Activated CD8-positive, alpha-beta T cell treated with anti-CD3 and anti-CD28 coated beads for 36 hours (primary cell): Measurements from ENCODE around the gene DOK5. TPM values are rescaled to one million over a fixed set of nuclear protein-coding genes. Genes with fewer than 3 reads are reported as not detected.

Experiments used
- ATAC-seq: fragments of 200-7000 bp; cut with Tn5 transposase; one replicate; pipeline ENCODE4 v1.10.0; 2021; ENCODE audit warnings: mild to moderate bottlenecking, moderate library complexity
- CTCF ChIA-PET: fragments of 350-600 bp; sonication (Branson Sonifier 250); formaldehyde crosslinking; loops from one replicate; lab custom pipeline; 2021; ENCODE audit warnings: antibody characterized with exemption; lab: Charles Lee
- POLR2A ChIA-PET: fragments of 350-600 bp; sonication (Branson Sonifier 250); formaldehyde crosslinking; loops from one replicate; lab custom pipeline; 2021; ENCODE audit warnings: antibody characterized with exemption; lab: Charles Lee
- DNase-seq: peaks from one replicate; pipeline ENCODE4 v3.0.0-alpha.2; 2020
- H3K27ac Mint-ChIP-seq: one replicate; pipeline ENCODE4 v1.8.0; 2021; ENCODE audit warnings: mild to moderate bottlenecking, mixed read lengths
- H3K27me3 Mint-ChIP-seq: one replicate; pipeline ENCODE4 v1.8.0; 2021; ENCODE audit warnings: mixed read lengths
- H3K36me3 Mint-ChIP-seq: one replicate; pipeline ENCODE4 v1.8.0; 2021; ENCODE audit warnings: low read depth, mixed read lengths
- H3K4me1 Mint-ChIP-seq: one replicate; pipeline ENCODE4 v1.8.0; 2021; ENCODE audit warnings: low read depth, mixed read lengths
- H3K4me3 Mint-ChIP-seq: one replicate; pipeline ENCODE4 v1.8.0; 2021; ENCODE audit warnings: mild to moderate bottlenecking, moderate library complexity, mixed read lengths
- H3K9me3 Mint-ChIP-seq: one replicate; pipeline ENCODE4 v1.8.0; 2021; ENCODE audit warnings: mixed read lengths
- intact Hi-C: fragments of 100-400 bp; cut with micrococcal nuclease; formaldehyde crosslinking; loops from one replicate; pipeline ENCODE4 v1.10.0; 2022
- total RNA-seq, 2 experiments: library from RNA; stranded (reverse); gene quantifications; one replicate each; pipeline ENCODE4 v1.2.3, GENCODE V29; 2021
- TF ChIP-seq, protein P1 (sequence below): fragments of 200-600 bp; IDR thresholded peaks from one replicate; pipeline ENCODE4 v1.8.0; 2022; ENCODE audit warnings: antibody characterized with exemption, mild to moderate bottlenecking

Gene DOK5
- total RNA-seq, 2 experiments from 2014 or later = 1.3 to 1.4 TPM

DNA sequence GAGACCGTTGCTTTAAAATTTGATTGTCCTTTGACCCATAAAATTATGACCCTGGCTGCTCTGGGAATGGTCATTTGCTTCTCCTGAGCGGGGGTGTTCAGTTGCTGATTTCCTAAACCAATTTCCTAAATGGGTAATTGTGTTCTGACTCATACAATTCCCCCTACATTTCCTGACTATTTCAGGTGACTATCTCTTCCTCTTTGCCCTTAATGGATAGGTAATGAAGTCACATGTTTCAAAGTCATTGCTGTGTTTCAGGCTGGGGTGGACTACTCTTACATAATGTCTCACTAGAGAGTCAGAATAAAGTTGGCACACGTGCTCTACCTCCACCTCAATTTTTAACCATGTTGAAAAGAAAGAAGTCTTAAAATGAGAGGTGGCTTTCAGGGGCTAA, 109.8 kb downstream of the DOK5 start:
- H3K9me3 Mint-ChIP-seq = peaks cover 4% of the 10 kb centered on the region
- no peak overlapping the region for H3K27ac Mint-ChIP-seq
- H3K36me3 Mint-ChIP-seq = no peaks in the 10 kb centered on the region
- ATAC-seq = no peak
- DNase-seq = no peak
- H3K4me1 Mint-ChIP-seq = no peaks in the 10 kb centered on the region
- TF ChIP-seq, protein P1, sequence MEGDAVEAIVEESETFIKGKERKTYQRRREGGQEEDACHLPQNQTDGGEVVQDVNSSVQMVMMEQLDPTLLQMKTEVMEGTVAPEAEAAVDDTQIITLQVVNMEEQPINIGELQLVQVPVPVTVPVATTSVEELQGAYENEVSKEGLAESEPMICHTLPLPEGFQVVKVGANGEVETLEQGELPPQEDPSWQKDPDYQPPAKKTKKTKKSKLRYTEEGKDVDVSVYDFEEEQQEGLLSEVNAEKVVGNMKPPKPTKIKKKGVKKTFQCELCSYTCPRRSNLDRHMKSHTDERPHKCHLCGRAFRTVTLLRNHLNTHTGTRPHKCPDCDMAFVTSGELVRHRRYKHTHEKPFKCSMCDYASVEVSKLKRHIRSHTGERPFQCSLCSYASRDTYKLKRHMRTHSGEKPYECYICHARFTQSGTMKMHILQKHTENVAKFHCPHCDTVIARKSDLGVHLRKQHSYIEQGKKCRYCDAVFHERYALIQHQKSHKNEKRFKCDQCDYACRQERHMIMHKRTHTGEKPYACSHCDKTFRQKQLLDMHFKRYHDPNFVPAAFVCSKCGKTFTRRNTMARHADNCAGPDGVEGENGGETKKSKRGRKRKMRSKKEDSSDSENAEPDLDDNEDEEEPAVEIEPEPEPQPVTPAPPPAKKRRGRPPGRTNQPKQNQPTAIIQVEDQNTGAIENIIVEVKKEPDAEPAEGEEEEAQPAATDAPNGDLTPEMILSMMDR = no peak
- intact Hi-C loops = no loop called here
- ChIA-PET POLR2A (no interaction called here), CTCF (no interaction called here)
- H3K27me3 Mint-ChIP-seq = peaks cover 9% of the 10 kb centered on the region
- H3K4me3 Mint-ChIP-seq = no peak overlapping the region

DNA sequence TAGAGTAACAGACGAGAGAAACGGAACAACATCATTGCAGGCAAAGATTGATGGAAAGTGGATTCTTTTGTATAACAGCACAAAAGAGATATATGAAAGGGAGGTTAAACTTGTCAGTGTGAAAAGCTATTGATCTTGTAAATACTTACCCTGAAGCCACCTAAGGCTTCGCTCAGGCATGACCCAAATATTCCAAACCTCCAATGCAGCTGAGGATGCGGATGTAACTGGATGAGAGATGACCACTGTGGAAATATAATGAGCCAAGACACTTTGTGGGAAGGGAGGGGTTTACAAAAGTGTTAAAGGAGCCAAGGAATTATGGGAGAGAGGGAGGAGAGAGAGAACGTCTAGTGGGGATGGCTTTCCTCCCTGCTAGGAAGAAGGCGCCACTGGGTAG, 112.0 kb downstream of the DOK5 start:
- H3K36me3 Mint-ChIP-seq = no peaks in the 10 kb centered on the region
- H3K27ac Mint-ChIP-seq = no peak overlapping the region
- POLR2A ChIA-PET = no interaction called here
- no peak for DNase-seq
- H3K4me1 Mint-ChIP-seq = no peaks in the 10 kb centered on the region
- ATAC-seq = no peak
- H3K27me3 Mint-ChIP-seq = peaks cover 9% of the 10 kb centered on the region
- H3K9me3 Mint-ChIP-seq = peaks cover 4% of the 10 kb centered on the region
- CTCF ChIA-PET = no interaction called here
- no peak overlapping the region for H3K4me3 Mint-ChIP-seq
- intact Hi-C loops = no loop called here
- TF ChIP-seq, protein P1 = no peak

DNA sequence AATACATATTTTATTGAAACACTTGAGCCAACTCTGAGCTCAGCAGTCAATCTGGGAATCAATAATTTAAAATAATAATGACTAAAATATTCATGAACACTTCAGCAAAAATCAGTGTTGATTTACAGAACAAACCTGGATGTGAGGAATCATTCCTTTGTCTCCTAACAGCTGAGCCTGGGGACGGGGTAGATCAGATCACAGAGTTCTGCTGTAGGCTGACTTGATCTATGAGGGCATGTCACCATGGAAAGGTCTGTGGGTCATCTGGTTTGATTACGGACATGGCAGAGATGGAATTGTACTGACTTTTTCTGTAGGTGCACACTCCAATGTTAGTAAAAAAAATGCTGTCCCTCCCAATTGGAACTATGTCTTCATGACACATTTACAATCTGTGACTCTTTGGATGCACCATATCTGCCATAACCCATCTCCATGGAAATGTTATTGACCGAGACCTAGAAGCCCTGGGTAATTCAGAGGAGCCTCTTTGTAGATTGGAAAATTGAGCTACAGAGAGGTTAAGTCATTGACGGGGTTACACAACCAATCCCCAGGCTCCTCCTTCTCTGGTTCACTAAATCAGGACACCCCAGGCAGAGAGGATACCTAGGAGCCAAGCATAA, 114.1 kb downstream of the DOK5 start:
- no peak for ATAC-seq
- H3K36me3 Mint-ChIP-seq = no peaks in the 10 kb centered on the region
- TF ChIP-seq, protein P1 = no peak
- ChIA-PET CTCF (no interaction called here), POLR2A (no interaction called here)
- intact Hi-C loops = no loop called here
- no peak overlapping the region for H3K27ac Mint-ChIP-seq
- no peak for DNase-seq
- no peaks in the 10 kb centered on the region for H3K4me1 Mint-ChIP-seq
- no peak overlapping the region for H3K4me3 Mint-ChIP-seq
- H3K9me3 Mint-ChIP-seq = no peaks in the 10 kb centered on the region
- H3K27me3 Mint-ChIP-seq = peaks cover 8% of the 10 kb centered on the region

DNA sequence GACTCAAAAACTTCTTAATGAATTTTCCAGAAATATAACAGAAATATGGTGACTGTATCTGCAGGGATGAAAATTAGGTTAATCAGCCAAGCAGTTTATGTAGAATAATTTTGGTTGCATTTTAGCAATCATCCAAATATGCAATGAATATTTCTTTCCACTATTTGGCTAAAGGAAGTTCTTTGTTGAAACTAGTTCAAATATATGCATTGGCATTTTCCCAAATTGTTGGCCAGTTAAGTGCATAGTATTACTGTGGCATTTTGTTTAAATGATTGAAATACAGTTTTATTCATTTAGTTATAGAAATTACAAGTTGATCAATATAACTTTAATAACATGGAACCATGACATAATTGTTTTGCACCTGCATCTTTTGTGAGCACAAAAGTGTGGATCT, 115.5 kb downstream of the DOK5 start:
- Mint-ChIP-seq H3K36me3 (no peaks in the 10 kb centered on the region), H3K27me3 (peaks cover 8% of the 10 kb centered on the region), H3K4me1 (no peaks in the 10 kb centered on the region), H3K27ac (no peak overlapping the region), H3K9me3 (no peaks in the 10 kb centered on the region), H3K4me3 (no peak overlapping the region)
- ChIA-PET CTCF (no interaction called here), POLR2A (no interaction called here)
- intact Hi-C loops = no loop called here
- ATAC-seq (no peak), DNase-seq (no peak)
- TF ChIP-seq, protein P1 = no peak

DNA sequence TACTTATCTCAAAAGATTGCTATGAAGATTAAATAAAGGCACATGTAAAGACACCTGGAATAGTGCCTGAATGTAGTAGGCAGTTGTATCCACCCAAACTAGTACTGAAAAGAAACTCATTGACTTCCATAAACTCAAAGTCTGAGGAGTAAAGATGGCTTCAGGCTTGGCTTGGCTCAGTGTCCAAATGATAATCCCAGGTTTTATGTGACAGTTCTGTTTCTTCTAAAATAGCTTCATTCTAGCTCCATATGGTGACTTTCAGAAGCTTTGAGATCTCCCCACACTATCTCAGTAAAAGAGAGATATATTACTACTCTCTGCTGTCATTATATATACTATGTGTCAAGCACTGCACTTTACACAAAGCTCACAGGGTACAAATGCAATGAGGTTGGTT, 121.3 kb downstream of the DOK5 start:
- ChIA-PET POLR2A (no interaction called here), CTCF (no interaction called here)
- no peaks in the 10 kb centered on the region for H3K36me3 Mint-ChIP-seq
- no peak overlapping the region for H3K4me3 Mint-ChIP-seq
- H3K9me3 Mint-ChIP-seq = peaks cover 5% of the 10 kb centered on the region
- TF ChIP-seq, protein P1 = no peak
- DNase-seq = no peak
- intact Hi-C loops = no loop called here
- ATAC-seq = no peak
- no peaks in the 10 kb centered on the region for H3K4me1 Mint-ChIP-seq
- no peaks in the 10 kb centered on the region for H3K27me3 Mint-ChIP-seq
- H3K27ac Mint-ChIP-seq = no peak overlapping the region
